ENCODE data around the gene CPPED1. TPM values are rescaled to one million over a fixed set of nuclear protein-coding genes. Genes with fewer than 3 reads are reported as not detected.

The CPPED1 gene
- total RNA-seq, 1 experiment from 2014 or later: 8.1 TPM

- TF ChIP-seq SRF (IDR thresholded peaks at IDR 0.05; ENCODE audit: low read depth) (no peak), CEBPB (IDR thresholded peaks at IDR 0.05; ENCODE audit: low read depth) (no peak), ATF3 (IDR thresholded peaks at IDR 0.05) (no peak), POLR2A (IDR thresholded peaks at IDR 0.05; ENCODE audit: borderline replicate concordance, extremely low read depth, insufficient read depth, insufficient read length) (no peak), EZH2phosphoT487 (IDR thresholded peaks at IDR 0.05; ENCODE audit: borderline replicate concordance) (no peak), JUND (IDR thresholded peaks at IDR 0.05) (no peak), ELF1 (IDR thresholded peaks at IDR 0.05; ENCODE audit: borderline replicate concordance, low read depth) (no peak), ZBTB33 (IDR thresholded peaks at IDR 0.05; ENCODE audit: extremely low read depth, insufficient replicate concordance, low read length) (no peak)
Measured at GRCh38 chr16:12796498-12796897, 7.2 kb downstream of the CPPED1 start (continued).

- POLR2A ChIA-PET: no interaction called here
Measured at GRCh38 chr16:12794486-12795387, 8.9 kb downstream of the CPPED1 start.

More at GRCh38 chr16:12794486-12795387, 8.9 kb downstream of the CPPED1 start:
- no TSS peak for BruUV-seq (replicated peaks)
- H3K4me2 ChIP-seq (ENCODE audit: low read length): no peak overlapping the region
- no peaks in the 10 kb centered on the region for H3K79me2 ChIP-seq (ENCODE audit: insufficient read depth, low read length)
- no peaks in the 10 kb centered on the region for H3K9me3 ChIP-seq (ENCODE audit: control insufficient read depth in 1 of 2, insufficient read depth in 1 of 2, low read depth in 1 of 2, low read length in 2 of 2)
- no peaks in the 10 kb centered on the region for H3K9me2 ChIP-seq (ENCODE audit: insufficient read depth)
- no peaks in the 10 kb centered on the region for H3K36me3 ChIP-seq (ENCODE audit: control insufficient read depth in 1 of 2, insufficient read depth in 2 of 2, low read length in 2 of 2)
- ChIA-PET CTCF (no interaction called here), RAD21 (ENCODE audit: low non-redundant PET in 1 of 2, low total read pairs in 2 of 2, uncharacterized antibody in 2 of 2, unreplicated experiment in 2 of 2) (no interaction called here)
- intact Hi-C loops (cut with micrococcal nuclease): no loop called here
- H4K20me1 ChIP-seq (ENCODE audit: insufficient read depth): no peaks in the 10 kb centered on the region
- TF ChIP-seq RAD21 (IDR thresholded peaks at IDR 0.05; ENCODE audit: low read depth): no peak
- no peak for TF ChIP-seq EZH2phosphoT487 (IDR thresholded peaks at IDR 0.05; ENCODE audit: borderline replicate concordance)
- TF ChIP-seq ZBTB33 (IDR thresholded peaks at IDR 0.05; ENCODE audit: extremely low read depth, insufficient replicate concordance, low read length): no peak
- no peak for TF ChIP-seq CBX3 (IDR thresholded peaks at IDR 0.05; ENCODE audit: low read depth)
- no peak for TF ChIP-seq REST (IDR thresholded peaks at IDR 0.05; ENCODE audit: low read depth)
- no peak for TF ChIP-seq ELF1 (IDR thresholded peaks at IDR 0.05; ENCODE audit: borderline replicate concordance, low read depth)
- TF ChIP-seq JUND (IDR thresholded peaks at IDR 0.05): no peak
- TF ChIP-seq SP1 (IDR thresholded peaks at IDR 0.05; ENCODE audit: low read depth): no peak
- no peak for TF ChIP-seq TCF7L2 (IDR thresholded peaks at IDR 0.05; ENCODE audit: borderline replicate concordance, extremely low read depth, insufficient read depth, insufficient read length)
- no peak for TF ChIP-seq SRF (IDR thresholded peaks at IDR 0.05; ENCODE audit: low read depth)
- TF ChIP-seq YY1 (IDR thresholded peaks at IDR 0.05; ENCODE audit: extremely low read depth, insufficient replicate concordance, low read depth, low read length): no peak
- H3K27me3 ChIP-seq (ENCODE audit: insufficient read depth, low read length): no peaks in the 10 kb centered on the region
- no peak for ATAC-seq
- DNase-seq (ENCODE audit: low read depth, low spot score): no peak
- no peak overlapping the region for H2AFZ ChIP-seq (ENCODE audit: low read depth, low read length, poor library complexity, severe bottlenecking)
- H3K4me3 ChIP-seq (replicated peaks in 1 of 2; ENCODE audit: low read depth in 1 of 2, low read length in 2 of 2): no peak overlapping the region
- no peak overlapping the region for H3K9ac ChIP-seq (ENCODE audit: low read length)
- H3K4me1 ChIP-seq (ENCODE audit: control insufficient read depth in 1 of 2, insufficient read depth in 2 of 2, low read length in 2 of 2): peaks cover 0 to 7% of the 10 kb centered on the region in 2 experiments; a peak in 1 of 4 replicates
- H3K27ac ChIP-seq (ENCODE audit: low read depth, low read length): no peak overlapping the region
